ENCODE results near the gene ATAD1. TPM values are rescaled to one million over a fixed set of nuclear protein-coding genes. Genes with fewer than 3 reads are reported as not detected.
A peak's percentile ranks its signal among the peaks of the same experiment; 100 is the strongest.

Gene ATAD1
- total and polyA plus RNA-seq, 2 donors (not counting 1 experiment from before 2014, with no cell fraction given), result 34.7 to 49.0 TPM

DNA sequence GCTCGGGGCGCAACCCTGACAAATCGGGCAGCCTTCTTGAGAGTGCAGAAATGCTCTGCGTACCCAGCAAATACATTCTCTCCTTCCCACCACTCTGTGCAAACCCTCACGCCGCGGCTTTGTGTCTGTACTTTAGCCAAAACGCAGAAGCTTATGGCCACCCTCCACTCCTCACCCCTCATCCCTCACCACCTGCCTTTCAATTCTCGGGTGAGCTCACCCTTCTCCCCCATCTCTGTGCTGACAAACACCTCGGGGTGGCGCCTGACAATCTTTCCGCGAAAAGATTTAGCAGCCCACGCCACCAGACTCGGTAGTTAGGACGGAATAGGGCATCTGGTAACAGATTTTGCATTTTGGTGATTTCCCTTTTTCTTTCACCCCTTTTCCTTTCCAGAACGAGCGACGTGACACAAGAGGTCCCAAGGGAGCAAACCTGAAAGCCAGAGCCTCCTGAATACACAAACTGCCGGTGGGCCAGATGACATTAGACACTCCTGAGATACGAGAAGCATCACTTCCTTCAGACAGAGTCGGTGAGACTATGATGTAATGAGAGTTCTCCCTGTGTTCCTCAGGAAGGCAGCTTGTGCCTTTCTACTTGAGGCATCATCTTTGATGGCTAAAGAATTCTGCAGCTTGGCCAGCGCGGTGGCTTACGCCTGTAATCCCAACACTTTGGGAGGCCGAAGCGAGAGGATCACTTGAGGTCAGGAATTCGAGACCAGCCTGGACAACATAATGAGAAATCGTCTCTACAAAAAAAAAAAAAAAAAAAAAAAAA, 671 bp upstream of the ATAD1 start:
- Histone ChIP-seq H3K4me3 (replicated peaks in 1 of 4; ENCODE audit: control extremely low read depth in 1 of 4, insufficient read depth in 1 of 4, low read depth in 3 of 4, low read length in 4 of 4) (peak overlapping the region; percentile 82 to 97 (median 90)), H3K27me3 (ENCODE audit: control insufficient read depth, insufficient read depth, low read length) (no peaks in the 10 kb centered on the region), H3K9ac (ENCODE audit: insufficient read depth, low read length) (peak overlapping the region; percentile 80), H3K79me2 (ENCODE audit: control insufficient read depth, insufficient read depth, low read length) (peaks cover 38% of the 10 kb centered on the region), H4K20me1 (ENCODE audit: control insufficient read depth, extremely low read depth, insufficient read depth, low read length) (no peaks in the 10 kb centered on the region), H3K4me2 (ENCODE audit: extremely low read depth, insufficient read depth, low read length) (peak overlapping the region; percentile 99), H3K27ac (ENCODE audit: insufficient read depth, low read length) (peak overlapping the region; percentile 80), H3K36me3 (ENCODE audit: control insufficient read depth, insufficient read depth, low read length) (peaks cover 4% of the 10 kb centered on the region), H3K4me1 (ENCODE audit: control insufficient read depth, extremely low read depth, insufficient read depth, low read length) (peaks cover 6% of the 10 kb centered on the region), H3K9me3 (ENCODE audit: control insufficient read depth, insufficient read depth, low read depth, low read length) (no peaks in the 10 kb centered on the region), H2AFZ (ENCODE audit: low read length) (peak overlapping the region; percentile 99)
- DNase-seq (ENCODE audit: low read depth in 2 of 2), result peak; percentile 8 to 52
- no peak for TF ChIP-seq EZH2 (IDR thresholded peaks at IDR 0.05; ENCODE audit: low read length, missing control alignments)
- TF ChIP-seq, protein P1, sequence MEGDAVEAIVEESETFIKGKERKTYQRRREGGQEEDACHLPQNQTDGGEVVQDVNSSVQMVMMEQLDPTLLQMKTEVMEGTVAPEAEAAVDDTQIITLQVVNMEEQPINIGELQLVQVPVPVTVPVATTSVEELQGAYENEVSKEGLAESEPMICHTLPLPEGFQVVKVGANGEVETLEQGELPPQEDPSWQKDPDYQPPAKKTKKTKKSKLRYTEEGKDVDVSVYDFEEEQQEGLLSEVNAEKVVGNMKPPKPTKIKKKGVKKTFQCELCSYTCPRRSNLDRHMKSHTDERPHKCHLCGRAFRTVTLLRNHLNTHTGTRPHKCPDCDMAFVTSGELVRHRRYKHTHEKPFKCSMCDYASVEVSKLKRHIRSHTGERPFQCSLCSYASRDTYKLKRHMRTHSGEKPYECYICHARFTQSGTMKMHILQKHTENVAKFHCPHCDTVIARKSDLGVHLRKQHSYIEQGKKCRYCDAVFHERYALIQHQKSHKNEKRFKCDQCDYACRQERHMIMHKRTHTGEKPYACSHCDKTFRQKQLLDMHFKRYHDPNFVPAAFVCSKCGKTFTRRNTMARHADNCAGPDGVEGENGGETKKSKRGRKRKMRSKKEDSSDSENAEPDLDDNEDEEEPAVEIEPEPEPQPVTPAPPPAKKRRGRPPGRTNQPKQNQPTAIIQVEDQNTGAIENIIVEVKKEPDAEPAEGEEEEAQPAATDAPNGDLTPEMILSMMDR (conservative IDR thresholded peaks at IDR 0.05 in 1 of 2, IDR thresholded peaks at IDR 0.05 in 1 of 2; ENCODE audit: low read depth in 1 of 2, low read length in 2 of 2), result peak in 1 of 2 donors; percentile 4

DNA sequence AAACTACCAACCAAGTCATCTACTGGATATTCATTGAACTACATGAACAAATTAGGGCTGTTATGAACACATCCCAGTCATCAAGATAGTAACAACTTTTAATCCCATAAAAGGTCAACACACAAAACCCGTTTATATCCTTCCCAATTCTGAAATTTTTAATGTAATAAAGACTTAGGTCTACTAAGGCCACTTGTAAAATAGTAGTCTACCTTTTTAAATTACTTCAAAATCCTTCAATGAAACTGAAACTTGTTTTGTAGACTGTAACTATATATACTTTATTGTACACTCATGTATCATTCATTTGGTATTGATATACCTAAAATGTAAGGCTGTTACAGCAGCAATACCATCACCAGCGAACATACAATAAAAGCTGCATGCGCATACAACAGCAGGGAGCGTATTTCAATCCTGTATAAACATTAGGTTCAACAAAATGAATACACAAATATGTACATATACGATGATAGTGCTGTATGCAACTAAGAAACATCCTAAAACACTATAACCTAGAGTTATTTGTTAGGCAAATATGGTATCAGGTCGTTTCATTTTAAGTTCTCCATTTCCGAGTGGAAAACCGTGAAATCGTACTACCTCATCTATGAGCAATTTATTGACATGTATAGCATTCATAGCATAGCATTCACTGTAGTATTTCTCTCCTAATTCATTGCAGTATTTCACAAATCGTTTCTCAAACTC, 973 bp downstream of the ATAD1 start:
- Histone ChIP-seq H3K9me3 (ENCODE audit: control insufficient read depth, insufficient read depth, low read depth, low read length) (no peaks in the 10 kb centered on the region), H3K79me2 (ENCODE audit: control insufficient read depth, insufficient read depth, low read length) (peaks cover 42% of the 10 kb centered on the region), H3K27ac (ENCODE audit: insufficient read depth, low read length) (peak overlapping the region; percentile 80), H3K9ac (ENCODE audit: insufficient read depth, low read length) (peak overlapping the region; percentile 80), H4K20me1 (ENCODE audit: control insufficient read depth, extremely low read depth, insufficient read depth, low read length) (no peaks in the 10 kb centered on the region), H3K4me3 (replicated peaks in 1 of 4; ENCODE audit: control extremely low read depth in 1 of 4, insufficient read depth in 1 of 4, low read depth in 3 of 4, low read length in 4 of 4) (peak overlapping the region; percentile 82 to 97 (median 90)), H3K4me2 (ENCODE audit: extremely low read depth, insufficient read depth, low read length) (peak overlapping the region; percentile 94), H3K27me3 (ENCODE audit: control insufficient read depth, insufficient read depth, low read length) (no peaks in the 10 kb centered on the region), H2AFZ (ENCODE audit: low read length) (peak overlapping the region; percentile 99), H3K4me1 (ENCODE audit: control insufficient read depth, extremely low read depth, insufficient read depth, low read length) (peaks cover 6% of the 10 kb centered on the region), H3K36me3 (ENCODE audit: control insufficient read depth, insufficient read depth, low read length) (peaks cover 4% of the 10 kb centered on the region)
- peak; percentile 9 to 21 for DNase-seq (ENCODE audit: low read depth in 2 of 2)
- TF ChIP-seq EZH2 (IDR thresholded peaks at IDR 0.05; ENCODE audit: low read length, missing control alignments), result no peak
- TF ChIP-seq, protein P1 (conservative IDR thresholded peaks at IDR 0.05 in 1 of 2, IDR thresholded peaks at IDR 0.05 in 1 of 2; ENCODE audit: low read depth in 1 of 2, low read length in 2 of 2), result no peak

DNA sequence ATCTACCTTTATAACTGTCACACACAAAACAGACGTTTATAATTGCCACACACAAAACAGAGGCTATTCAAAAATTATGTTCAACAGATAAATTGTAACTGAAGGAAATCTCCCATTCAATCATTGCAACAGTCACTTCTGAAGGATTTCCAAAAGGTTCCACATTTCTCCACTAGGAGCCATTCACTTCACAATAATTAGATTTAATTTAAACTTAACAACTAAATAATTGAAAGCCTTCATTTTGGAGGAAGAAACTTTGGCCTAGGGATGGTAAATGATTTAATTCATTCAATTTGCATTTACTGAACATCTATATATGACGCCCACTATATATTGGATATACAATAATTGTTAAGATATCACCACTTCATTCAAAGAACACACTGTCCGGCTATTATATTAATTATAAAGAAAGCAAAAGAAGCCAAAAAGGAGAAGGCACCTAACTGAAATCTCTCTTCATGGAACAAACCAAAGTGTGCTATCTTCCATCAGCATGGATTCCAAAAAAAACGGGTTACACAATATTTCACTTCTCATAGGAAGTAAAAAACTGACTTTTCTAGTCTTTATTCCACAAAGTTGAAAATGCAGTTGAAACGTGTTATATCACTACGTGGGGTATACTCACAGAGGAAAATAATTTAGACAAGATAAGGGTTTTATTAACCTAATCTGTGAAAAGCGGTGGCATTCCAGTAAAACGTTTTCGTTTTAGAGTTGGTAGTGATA, 1.7 kb downstream of the ATAD1 start:
- no peak for TF ChIP-seq EZH2 (IDR thresholded peaks at IDR 0.05; ENCODE audit: low read length, missing control alignments)
- TF ChIP-seq, protein P1 (conservative IDR thresholded peaks at IDR 0.05 in 1 of 2, IDR thresholded peaks at IDR 0.05 in 1 of 2; ENCODE audit: low read depth in 1 of 2, low read length in 2 of 2), result no peak
- Histone ChIP-seq H3K36me3 (ENCODE audit: control insufficient read depth, insufficient read depth, low read length) (peaks cover 4% of the 10 kb centered on the region), H3K4me2 (ENCODE audit: extremely low read depth, insufficient read depth, low read length) (peak overlapping the region; percentile 94), H3K4me3 (replicated peaks in 1 of 4; ENCODE audit: control extremely low read depth in 1 of 4, insufficient read depth in 1 of 4, low read depth in 3 of 4, low read length in 4 of 4) (peak overlapping the region; percentile 82 to 97 (median 90)), H3K27ac (ENCODE audit: insufficient read depth, low read length) (no peak overlapping the region), H4K20me1 (ENCODE audit: control insufficient read depth, extremely low read depth, insufficient read depth, low read length) (no peaks in the 10 kb centered on the region), H2AFZ (ENCODE audit: low read length) (no peak overlapping the region), H3K4me1 (ENCODE audit: control insufficient read depth, extremely low read depth, insufficient read depth, low read length) (peaks cover 6% of the 10 kb centered on the region), H3K79me2 (ENCODE audit: control insufficient read depth, insufficient read depth, low read length) (peaks cover 42% of the 10 kb centered on the region), H3K9ac (ENCODE audit: insufficient read depth, low read length) (no peak overlapping the region), H3K9me3 (ENCODE audit: control insufficient read depth, insufficient read depth, low read depth, low read length) (no peaks in the 10 kb centered on the region), H3K27me3 (ENCODE audit: control insufficient read depth, insufficient read depth, low read length) (no peaks in the 10 kb centered on the region)
- no peak for DNase-seq (ENCODE audit: low read depth in 2 of 2)

All from fibroblast of lung (primary cell).